Measurements from ENCODE around the gene SLC16A4.
A peak's percentile ranks its signal among the peaks of the same experiment; 100 is the strongest.

DNA sequence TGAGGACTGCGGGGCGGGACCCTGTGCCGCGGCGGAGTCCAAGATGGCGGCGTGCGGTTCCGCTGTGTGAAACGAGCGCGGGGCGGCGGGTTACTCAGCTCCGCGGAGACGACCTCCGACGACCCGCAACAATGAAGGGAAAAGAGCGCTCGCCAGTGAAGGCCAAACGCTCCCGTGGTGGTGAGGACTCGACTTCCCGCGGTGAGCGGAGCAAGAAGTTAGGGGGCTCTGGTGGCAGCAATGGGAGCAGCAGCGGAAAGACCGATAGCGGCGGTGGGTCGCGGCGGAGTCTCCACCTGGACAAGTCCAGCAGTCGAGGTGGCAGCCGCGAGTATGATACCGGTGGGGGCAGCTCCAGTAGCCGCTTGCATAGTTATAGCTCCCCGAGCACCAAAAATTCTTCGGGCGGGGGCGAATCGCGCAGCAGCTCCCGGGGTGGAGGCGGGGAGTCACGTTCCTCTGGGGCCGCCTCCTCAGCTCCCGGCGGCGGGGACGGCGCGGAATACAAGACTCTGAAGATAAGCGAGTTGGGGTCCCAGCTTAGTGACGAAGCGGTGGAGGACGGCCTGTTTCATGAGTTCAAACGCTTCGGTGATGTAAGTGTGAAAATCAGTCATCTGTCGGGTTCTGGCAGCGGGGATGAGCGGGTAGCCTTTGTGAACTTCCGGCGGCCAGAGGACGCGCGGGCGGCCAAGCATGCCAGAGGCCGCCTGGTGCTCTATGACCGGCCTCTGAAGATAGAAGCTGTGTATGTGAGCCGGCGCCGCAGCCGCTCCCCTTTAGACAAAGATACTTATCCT is 51.2 kb downstream of the SLC16A4 start:
- TF ChIP-seq CTCF (IDR thresholded peaks at IDR 0.05; ENCODE audit: poor library complexity): peak; percentile 44
- no peak for TF ChIP-seq EZH2 (IDR thresholded peaks at IDR 0.05; ENCODE audit: borderline replicate concordance)

All from hepatocyte (in vitro differentiated cells).